Spleen (tissue), 11 donors: ENCODE results near the gene MYORG. TPM values are rescaled to one million over a fixed set of nuclear protein-coding genes. Genes with fewer than 3 reads are reported as not detected.

ENCODE experiments used
- DNase-seq: peaks from one replicate; pipeline ENCODE4 v3.0.0-alpha.2; 2020
- H3K27ac ChIP-seq, 8 donors: fragments of 200-600 bp; sonication (generic) in 7 of 8; 1 replicate in 4 of 8; 2 replicates in 4 of 8; pipeline versions ENCODE4 v1.5.0 to v1.8.0; 2016 to 2021; ENCODE audit warnings: inconsistent platforms in 4 of 8, mild to moderate bottlenecking in 4 of 8, moderate library complexity in 1 of 8
- H3K27me3 ChIP-seq, 7 donors: fragments of 200-600 bp; sonication (generic) in 6 of 7; replicated peaks in 1 of 7; 1 replicate in 4 of 7; 2 replicates in 3 of 7; pipeline versions ENCODE4 v1.5.0 to v1.8.0; 2016 to 2021; ENCODE audit warnings: inconsistent platforms in 3 of 7, mild to moderate bottlenecking in 1 of 7
- H3K36me3 ChIP-seq, 6 donors: fragments of 200-600 bp; sonication (generic) in 5 of 6; 1 replicate in 4 of 6; 2 replicates in 2 of 6; pipeline versions ENCODE4 v1.5.0 to v1.8.0; 2016 to 2021; ENCODE audit warnings: inconsistent platforms in 2 of 6
- H3K4me1 ChIP-seq, 6 donors: fragments of 200-600 bp; sonication (generic) in 5 of 6; 1 replicate in 3 of 6; 2 replicates in 3 of 6; pipeline versions ENCODE4 v1.5.0 to v1.8.0; 2016 to 2021; ENCODE audit warnings: inconsistent platforms in 3 of 6
- H3K4me3 ChIP-seq, 8 donors: fragments of 200-600 bp; sonication (generic) in 7 of 8; 1 replicate in 4 of 8; 2 replicates in 4 of 8; pipeline versions ENCODE4 v1.5.0 to v1.8.0; 2016 to 2021; ENCODE audit warnings: inconsistent platforms in 4 of 8, mild to moderate bottlenecking in 4 of 8, moderate library complexity in 2 of 8
- H3K9me3 ChIP-seq, 8 donors: fragments of 200-600 bp; sonication (generic) in 7 of 8; 1 replicate in 4 of 8; 2 replicates in 4 of 8; pipeline versions ENCODE4 v1.5.0 to v1.8.0; 2016 to 2021; ENCODE audit warnings: inconsistent platforms in 4 of 8
- POLR2A ChIP-seq, 3 donors: fragments of 450-650 bp; IDR thresholded peaks; one replicate each; pipeline ENCODE4 v1.5.1; 2017; ENCODE audit warnings: antibody characterized with exemption in 3 of 3, mild to moderate bottlenecking in 1 of 3
- POLR2AphosphoS5 ChIP-seq, 3 donors: sonication (generic); formaldehyde crosslinking; IDR thresholded peaks; one replicate each; pipeline ENCODE4 v1.5.1; 2017; ENCODE audit warnings: antibody characterized with exemption in 3 of 3
- WGBS, 5 donors: extraction: QIAGEN DNeasy Blood & Tissue Kit in 3 of 5; methylation state at CpG; one replicate each; pipeline versions ENCODE4 v1.1.5 to v1.1.7; 2013 to 2018; 5-methylcytosine and 5-hydroxymethylcytosine counted together
- intact Hi-C: fragments of 100-400 bp; cut with DNase I; formaldehyde crosslinking; loops from one replicate; pipeline ENCODE4 v1.15.0; 2023; ENCODE audit warnings: low total_unique reads
- polyA plus RNA-seq, 3 donors: library from polyadenylated mRNA; stranded (reverse); fragments of 200-250 nt; gene quantifications; one replicate each; pipeline ENCODE4 v1.2.1, GENCODE V29; 2013
- total RNA-seq, 7 donors: library from RNA; depleted of rRNA in 3 of 7; stranded (reverse); fragments of >200 nt in 3 of 7; fragmentation: NEBNext Ultra II Directional in 4 of 7; extraction: Animal tissue kit (Norgen Biotek cat#: 25700) in 4 of 7; gene quantifications; one replicate each; pipeline versions ENCODE4 v1.1.0 to v1.2.1, GENCODE V29; 2016 to 2021
- TF ChIP-seq, protein P1 (sequence below), 11 experiments: fragments of 200-600 bp in 7 of 11; fragments of 450-650 bp in 4 of 11; sonication (generic) in 4 of 11; IDR thresholded peaks in 8 of 11; conservative IDR thresholded peaks in 3 of 11; 1 replicate in 7 of 11; 2 replicates in 4 of 11; pipeline versions ENCODE4 v1.4.0 to v1.8.0; 2016 to 2021; ENCODE audit warnings: antibody characterized with exemption in 11 of 11, inconsistent platforms in 4 of 11, mild to moderate bottlenecking in 1 of 11
- donor health status: healthy with polysubstance abuse.
- donor health status: DM: no; HTN: no; CAD: no; lungs with moderate emphysema.
- donor health status: DM: no; HTN: no; CAD: no.
- donor health status: Bipolar disorder and iron deficiency.
- donor health status: healthy.
- donor health status: DM: no; HTN: no; CAD: no.
- donor health status: DM: yes; HTN: yes; CAD: no.

Gene MYORG
- total and polyA plus RNA-seq, 10 donors: 0.22 to 2.2 (median 1.2) TPM

GRCh38 chr9:34400686-34401602 lies 24.2 kb upstream of the MYORG start:
- WGBS, 5 donors: 84 to 93% (median 90%) methylated on average over 28 to 40 of the region's 40 CpGs
- no peak overlapping the region for H3K27ac ChIP-seq
- no peak for DNase-seq
- H3K4me1 ChIP-seq: no peaks in the 10 kb centered on the region
- intact Hi-C loops: loop anchor here (10.0 kb wide), 2 partner anchors 104 to 194 kb away; no protein-coding TSS in a partner anchor
- H3K4me3 ChIP-seq: no peak overlapping the region
- TF ChIP-seq POLR2A (IDR thresholded peaks at IDR 0.05) (no peak), POLR2AphosphoS5 (IDR thresholded peaks at IDR 0.05) (no peak)
- TF ChIP-seq, protein P1, sequence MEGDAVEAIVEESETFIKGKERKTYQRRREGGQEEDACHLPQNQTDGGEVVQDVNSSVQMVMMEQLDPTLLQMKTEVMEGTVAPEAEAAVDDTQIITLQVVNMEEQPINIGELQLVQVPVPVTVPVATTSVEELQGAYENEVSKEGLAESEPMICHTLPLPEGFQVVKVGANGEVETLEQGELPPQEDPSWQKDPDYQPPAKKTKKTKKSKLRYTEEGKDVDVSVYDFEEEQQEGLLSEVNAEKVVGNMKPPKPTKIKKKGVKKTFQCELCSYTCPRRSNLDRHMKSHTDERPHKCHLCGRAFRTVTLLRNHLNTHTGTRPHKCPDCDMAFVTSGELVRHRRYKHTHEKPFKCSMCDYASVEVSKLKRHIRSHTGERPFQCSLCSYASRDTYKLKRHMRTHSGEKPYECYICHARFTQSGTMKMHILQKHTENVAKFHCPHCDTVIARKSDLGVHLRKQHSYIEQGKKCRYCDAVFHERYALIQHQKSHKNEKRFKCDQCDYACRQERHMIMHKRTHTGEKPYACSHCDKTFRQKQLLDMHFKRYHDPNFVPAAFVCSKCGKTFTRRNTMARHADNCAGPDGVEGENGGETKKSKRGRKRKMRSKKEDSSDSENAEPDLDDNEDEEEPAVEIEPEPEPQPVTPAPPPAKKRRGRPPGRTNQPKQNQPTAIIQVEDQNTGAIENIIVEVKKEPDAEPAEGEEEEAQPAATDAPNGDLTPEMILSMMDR (IDR thresholded peaks at IDR 0.05 in 8 of 11, conservative IDR thresholded peaks at IDR 0.05 in 3 of 11): no peak
- H3K9me3 ChIP-seq: no peaks in the 10 kb centered on the region
- H3K27me3 ChIP-seq: no peaks in the 10 kb centered on the region
- H3K36me3 ChIP-seq: peaks cover 0 to 83% (median 37%) of the 10 kb centered on the region in 6 donors

DNA sequence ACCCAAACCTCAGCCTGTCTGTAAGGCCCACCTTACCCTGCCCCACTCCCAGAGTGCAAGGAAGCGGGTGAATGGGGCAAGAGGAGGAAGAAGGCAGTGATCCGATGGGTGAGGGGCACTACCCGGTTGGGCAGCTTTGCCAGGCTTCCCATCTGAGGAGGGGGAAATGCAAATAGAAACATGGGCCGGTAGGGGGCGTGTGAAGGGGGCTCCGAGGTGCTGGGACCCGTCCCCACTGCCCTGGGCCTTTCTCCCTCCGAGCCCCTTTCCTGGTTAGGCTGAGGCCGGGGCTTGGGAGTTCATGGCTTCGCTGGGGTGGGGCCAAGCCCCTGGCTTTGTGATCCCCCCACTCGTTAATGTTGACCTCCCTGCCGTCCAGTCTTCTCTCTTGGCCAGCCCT lies 23.6 kb upstream of the MYORG start:
- no peaks in the 10 kb centered on the region for H3K9me3 ChIP-seq
- WGBS, 5 donors: 70 to 90% (median 88%) methylated on average over 12 of the region's 12 CpGs
- H3K27me3 ChIP-seq: no peaks in the 10 kb centered on the region
- DNase-seq: no peak
- intact Hi-C loops: loop anchor here (10.0 kb wide), 2 partner anchors 105 to 195 kb away; no protein-coding TSS in a partner anchor
- H3K27ac ChIP-seq: no peak overlapping the region
- peaks cover 0 to 76% (median 33%) of the 10 kb centered on the region in 6 donors for H3K36me3 ChIP-seq
- H3K4me1 ChIP-seq: no peaks in the 10 kb centered on the region
- no peak for TF ChIP-seq POLR2A (IDR thresholded peaks at IDR 0.05)
- H3K4me3 ChIP-seq: no peak overlapping the region

- H3K9me3 ChIP-seq: no peaks in the 10 kb centered on the region
- no peak overlapping the region for H3K4me3 ChIP-seq
- intact Hi-C loops: loop anchor here (10.0 kb wide), 2 partner anchors 105 to 195 kb away; no protein-coding TSS in a partner anchor
- H3K27ac ChIP-seq: no peak overlapping the region
- no peak for DNase-seq
- TF ChIP-seq POLR2A (IDR thresholded peaks at IDR 0.05): no peak
- no peaks in the 10 kb centered on the region for H3K27me3 ChIP-seq
- H3K4me1 ChIP-seq: no peaks in the 10 kb centered on the region
- WGBS, 5 donors: 84 to 95% (median 90%) methylated on average over 4 of the region's 4 CpGs
- peaks cover 0 to 70% (median 30%) of the 10 kb centered on the region in 6 donors for H3K36me3 ChIP-seq
Measured at GRCh38 chr9:34399729-34400128, 23.0 kb upstream of the MYORG start.

GRCh38 chr9:34398875-34399274 lies 22.2 kb upstream of the MYORG start:
- H3K9me3 ChIP-seq: no peaks in the 10 kb centered on the region
- WGBS, 5 donors: 100% methylated on average over 1 of the region's 1 CpG
- H3K27ac ChIP-seq: no peak overlapping the region
- peaks cover 0 to 64% (median 30%) of the 10 kb centered on the region in 6 donors for H3K36me3 ChIP-seq
- intact Hi-C loops: no loop called here
- no peaks in the 10 kb centered on the region for H3K4me1 ChIP-seq
- DNase-seq: no peak
- TF ChIP-seq, protein P1 (IDR thresholded peaks at IDR 0.05 in 8 of 11, conservative IDR thresholded peaks at IDR 0.05 in 3 of 11): no peak
- TF ChIP-seq POLR2A (IDR thresholded peaks at IDR 0.05) (no peak), POLR2AphosphoS5 (IDR thresholded peaks at IDR 0.05) (no peak)
- H3K4me3 ChIP-seq: no peak overlapping the region
- H3K27me3 ChIP-seq: no peaks in the 10 kb centered on the region
